ENCODE measurements around the gene SAMD3. TPM values are rescaled to one million over a fixed set of nuclear protein-coding genes. Genes with fewer than 3 reads are reported as not detected.

SAMD3 gene
- total and polyA plus RNA-seq, 2 of the 8 experiments (the other 6 are each of a cell fraction or from before 2014, with no cell fraction given), result 1.8 to 1.9 TPM

DNA sequence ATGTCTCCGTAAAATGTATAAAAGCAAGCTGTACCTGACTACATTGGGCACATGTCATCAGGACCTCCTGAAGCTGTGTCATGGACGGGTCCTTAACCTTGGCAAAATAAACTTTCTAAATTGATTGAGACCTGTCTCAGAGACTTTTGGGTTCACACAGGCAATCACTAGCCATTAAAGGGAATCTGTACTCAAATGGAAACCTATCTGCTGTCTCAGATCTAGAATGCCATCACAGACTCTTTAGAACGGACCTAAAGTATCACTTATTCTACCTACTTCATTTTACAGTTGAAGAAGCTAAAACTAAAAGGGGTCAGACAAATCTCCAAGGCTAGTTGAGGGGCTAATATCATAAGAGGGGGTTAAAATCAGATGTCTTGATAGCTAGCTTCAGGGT is 11.1 kb downstream of the SAMD3 start (continued):
- no peak for TF ChIP-seq CEBPB (IDR thresholded peaks at IDR 0.05; ENCODE audit: low read depth, low read length)

Measured in H1 (cell line).